GM12873 (cell line): ENCODE data around the gene ZNF780B.

Experiments used
- TF ChIP-seq, protein P1 (sequence below): IDR thresholded peaks from 2 replicates; pipeline ENCODE4 v1.5.1; 2012; ENCODE audit warnings: low read depth, mild to moderate bottlenecking, moderate library complexity, low read length, control low read depth; ENCODE audit not compliant: insufficient read depth; ENCODE audit errors: missing control alignments

Gene ZNF780B

DNA sequence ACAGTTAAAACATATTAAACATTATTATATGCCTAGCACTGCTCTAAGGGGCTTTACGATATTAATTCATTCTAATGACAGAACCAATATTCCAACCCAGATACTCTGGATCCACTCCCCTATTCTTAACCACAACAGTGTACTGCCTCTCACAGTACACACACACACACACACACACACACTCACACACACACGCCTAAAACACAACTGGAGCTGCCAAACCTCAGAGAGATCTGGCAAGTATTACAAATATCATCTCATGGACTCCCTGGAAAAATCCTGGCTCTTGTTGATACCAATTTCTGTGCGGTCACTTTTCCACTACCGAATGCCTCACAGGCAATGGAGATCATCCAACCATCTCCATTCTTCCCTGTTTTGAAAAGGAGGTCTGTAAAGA, 33.4 kb upstream of the ZNF780B start:
- TF ChIP-seq, protein P1, sequence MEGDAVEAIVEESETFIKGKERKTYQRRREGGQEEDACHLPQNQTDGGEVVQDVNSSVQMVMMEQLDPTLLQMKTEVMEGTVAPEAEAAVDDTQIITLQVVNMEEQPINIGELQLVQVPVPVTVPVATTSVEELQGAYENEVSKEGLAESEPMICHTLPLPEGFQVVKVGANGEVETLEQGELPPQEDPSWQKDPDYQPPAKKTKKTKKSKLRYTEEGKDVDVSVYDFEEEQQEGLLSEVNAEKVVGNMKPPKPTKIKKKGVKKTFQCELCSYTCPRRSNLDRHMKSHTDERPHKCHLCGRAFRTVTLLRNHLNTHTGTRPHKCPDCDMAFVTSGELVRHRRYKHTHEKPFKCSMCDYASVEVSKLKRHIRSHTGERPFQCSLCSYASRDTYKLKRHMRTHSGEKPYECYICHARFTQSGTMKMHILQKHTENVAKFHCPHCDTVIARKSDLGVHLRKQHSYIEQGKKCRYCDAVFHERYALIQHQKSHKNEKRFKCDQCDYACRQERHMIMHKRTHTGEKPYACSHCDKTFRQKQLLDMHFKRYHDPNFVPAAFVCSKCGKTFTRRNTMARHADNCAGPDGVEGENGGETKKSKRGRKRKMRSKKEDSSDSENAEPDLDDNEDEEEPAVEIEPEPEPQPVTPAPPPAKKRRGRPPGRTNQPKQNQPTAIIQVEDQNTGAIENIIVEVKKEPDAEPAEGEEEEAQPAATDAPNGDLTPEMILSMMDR: no peak

DNA sequence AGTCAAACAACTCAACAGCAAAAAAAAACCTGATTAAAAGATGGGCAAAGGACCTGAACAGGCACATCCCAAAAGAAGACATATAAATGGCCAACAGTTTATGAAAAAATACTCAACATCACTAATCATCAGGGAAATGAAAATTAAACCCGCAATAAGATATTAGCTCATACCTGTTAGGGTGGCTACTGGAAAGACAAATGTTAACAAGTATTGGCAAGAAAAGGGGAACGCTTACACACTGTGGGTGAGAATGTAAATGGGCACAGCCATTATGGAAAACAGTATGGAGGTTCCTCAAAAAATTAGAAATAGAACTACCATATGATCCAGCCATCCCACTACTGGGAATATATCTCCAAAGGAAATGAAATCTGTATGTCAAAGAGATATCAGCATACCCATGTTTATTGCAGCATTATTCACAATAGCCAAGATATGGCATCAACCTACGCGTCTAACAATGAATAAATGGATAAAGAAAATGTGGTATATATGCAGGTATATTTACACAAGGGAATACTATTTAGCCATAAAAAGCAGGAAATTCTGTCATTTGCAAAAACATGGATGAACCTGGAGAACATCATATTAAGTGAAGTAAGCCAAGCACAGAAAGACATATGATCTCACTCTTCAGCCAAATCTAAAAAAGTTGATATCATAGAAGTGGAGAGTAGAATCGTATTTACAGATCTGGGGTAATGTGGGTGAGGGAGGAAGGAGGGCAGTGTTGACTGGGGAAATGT, 32.4 kb upstream of the ZNF780B start:
- TF ChIP-seq, protein P1: no peak

DNA sequence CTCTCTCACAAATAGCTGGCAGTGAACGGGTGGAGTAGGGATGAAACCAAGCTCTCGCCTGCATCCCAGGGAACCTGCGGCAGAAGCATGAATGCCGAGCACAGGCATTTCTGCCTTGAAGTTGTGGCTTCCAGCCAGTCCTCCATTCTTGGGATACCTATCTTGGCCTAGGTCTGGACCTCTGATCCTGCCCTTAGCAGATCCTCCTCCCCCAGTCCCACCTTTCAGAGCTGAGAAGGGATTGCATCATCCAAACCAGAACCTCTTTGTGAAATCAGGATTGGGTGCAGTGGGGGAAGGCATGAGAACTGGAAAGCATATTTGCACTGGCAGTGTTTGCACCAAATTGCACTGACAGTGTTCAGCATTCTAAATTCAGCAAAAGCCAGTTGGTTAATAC, 28.9 kb upstream of the ZNF780B start:
- TF ChIP-seq, protein P1: no peak

DNA sequence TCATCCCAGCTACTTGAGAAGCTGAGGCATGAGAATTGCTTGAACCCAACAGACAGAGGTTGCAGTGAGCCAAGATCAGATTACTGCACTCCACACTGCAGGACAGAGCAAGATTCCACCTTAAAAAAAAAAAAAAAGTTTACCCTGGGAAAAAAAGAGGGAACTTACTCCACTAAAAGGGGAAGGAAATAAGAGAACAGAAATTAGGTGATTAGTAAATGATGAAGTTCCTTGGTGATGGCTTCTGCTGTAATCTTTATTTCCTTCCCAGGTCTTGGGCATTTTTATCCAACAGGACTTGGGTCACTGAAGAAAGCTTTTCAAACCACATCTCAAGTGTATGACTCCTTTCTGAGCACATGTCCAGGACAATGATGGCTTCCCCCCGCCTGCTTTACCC, 25.4 kb upstream of the ZNF780B start:
- TF ChIP-seq, protein P1: no peak

DNA sequence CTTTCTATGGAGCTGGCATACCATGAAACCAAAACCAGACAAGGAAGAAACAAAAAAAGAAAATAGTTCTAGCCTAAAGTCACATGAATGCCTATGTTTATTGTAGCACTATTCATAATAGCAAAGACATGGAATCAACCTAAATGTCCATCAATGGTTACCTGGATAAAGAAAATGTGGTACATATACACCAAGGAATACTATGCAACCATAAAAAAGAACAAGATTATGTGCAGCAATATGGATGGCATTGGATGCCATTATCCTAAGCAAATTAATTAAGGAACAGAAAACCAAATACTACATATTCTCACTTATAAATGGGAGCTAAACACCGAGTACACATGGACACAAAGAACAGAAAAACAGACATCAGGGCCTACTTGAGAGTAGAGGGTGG, 24.3 kb upstream of the ZNF780B start:
- TF ChIP-seq, protein P1: no peak

DNA sequence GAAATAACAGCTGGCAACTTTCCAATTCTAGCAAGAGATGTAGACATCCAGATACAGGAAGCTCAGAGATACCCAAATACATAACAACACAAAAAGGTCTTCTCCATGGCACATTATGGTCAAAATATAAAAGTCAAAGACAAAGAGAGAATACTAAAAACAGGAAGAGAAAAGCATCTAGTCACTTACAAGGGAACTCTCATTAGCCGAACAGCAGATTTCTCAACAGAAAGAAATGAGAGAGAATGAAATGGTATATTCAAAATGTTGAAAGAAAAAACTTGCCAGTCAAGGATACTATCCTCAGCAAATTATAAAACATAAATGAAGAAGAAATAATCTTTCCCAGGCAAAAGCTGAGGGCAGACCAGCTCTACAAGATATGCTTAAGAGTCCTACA, 22.3 kb upstream of the ZNF780B start:
- TF ChIP-seq, protein P1: no peak

DNA sequence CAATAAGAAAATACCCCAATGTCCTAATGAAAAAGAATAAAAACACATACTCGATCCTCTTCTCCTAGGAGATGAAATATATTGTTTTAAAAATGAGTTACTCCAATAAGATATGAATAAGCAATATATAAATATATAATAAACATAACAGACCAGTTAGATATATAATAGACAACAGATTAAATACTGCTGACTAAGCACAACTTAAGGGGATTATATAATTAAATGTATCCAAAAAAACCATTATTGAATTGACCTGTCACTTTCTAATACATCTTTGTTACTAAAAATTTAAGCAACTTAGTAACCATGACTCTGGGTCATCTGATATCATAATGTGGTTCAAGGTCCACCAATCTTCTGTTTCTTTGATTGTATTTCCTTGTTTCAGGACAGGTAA, 14.0 kb upstream of the ZNF780B start:
- TF ChIP-seq, protein P1: no peak

DNA sequence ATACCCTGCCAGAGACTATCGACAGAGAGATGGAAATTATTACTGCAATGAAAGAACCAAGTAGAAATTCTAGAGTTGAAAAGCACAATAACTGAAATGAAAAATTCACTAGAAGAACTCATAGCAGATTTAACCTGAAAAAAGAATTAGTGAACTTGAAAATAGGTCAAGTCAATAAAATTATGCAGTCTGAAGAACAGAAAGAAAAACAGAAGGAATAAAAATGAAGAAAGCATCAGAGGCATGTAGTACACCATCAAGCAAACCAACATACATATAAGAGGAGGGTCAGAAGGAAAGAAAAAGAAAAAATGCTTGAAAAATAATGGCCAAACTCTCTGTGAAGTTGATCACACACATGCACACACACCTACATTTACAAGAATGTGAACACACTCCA, 3.6 kb upstream of the ZNF780B start:
- TF ChIP-seq, protein P1: no peak
